ENCODE data around the gene TBC1D5.
"Not testable (repeated sequence)": the region's sequence is repeated elsewhere in the genome, so short reads cannot be mapped to it uniquely, and the experiment has no call there.

Gene TBC1D5

GRCh38 chr3:17742102-17742879, at the start of gene TBC1D5:
TBC1D5 (minus strand) TSS chr3:17742631; CDS start chr3:17508570, 234,061 bp downstream.
- peak; percentile 96 for DNase-seq (ENCODE audit: low spot score)

DNA sequence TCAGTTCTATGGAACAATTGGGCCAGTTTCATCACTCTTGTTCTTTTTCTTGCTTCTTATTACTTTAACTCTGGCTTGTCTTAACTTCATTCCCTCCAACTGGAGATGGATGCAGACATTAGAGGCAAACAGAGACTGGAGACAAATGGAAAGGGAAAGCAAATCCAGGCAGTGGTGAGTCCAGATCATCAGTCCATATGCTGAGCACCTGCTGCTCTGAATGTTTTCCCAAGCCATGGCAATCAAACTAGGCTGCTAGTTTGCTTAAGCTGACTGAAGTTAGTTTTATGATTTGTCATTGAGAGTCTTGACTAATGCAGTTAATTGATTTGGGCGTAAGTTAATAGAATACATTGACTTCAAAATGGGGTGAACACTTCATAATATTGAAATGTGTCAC, 41.0 kb upstream of the TBC1D5 start:
- no peak for DNase-seq (ENCODE audit: low spot score)

GRCh38 chr3:17782751-17783150, 40.3 kb upstream of the TBC1D5 start:
- no peak for DNase-seq (ENCODE audit: low spot score)

DNA sequence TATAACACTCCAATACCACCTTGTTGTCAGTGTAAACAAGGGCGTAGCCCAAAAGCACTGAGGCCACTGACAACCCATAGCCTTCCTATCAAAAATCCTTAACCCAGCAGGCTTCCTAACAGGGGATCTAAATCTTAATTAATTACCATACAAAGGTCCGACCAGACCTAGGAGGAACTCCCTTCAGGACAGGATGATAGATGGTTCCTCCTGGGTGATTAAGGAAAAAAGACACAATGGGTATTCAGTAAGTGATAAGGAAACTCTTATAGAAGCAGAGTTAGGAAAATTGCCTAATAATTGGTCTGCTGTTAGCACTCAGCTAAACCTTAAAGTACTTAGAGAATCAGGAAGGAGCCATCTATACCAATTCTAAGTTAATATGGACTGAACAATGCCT, 37.9 kb upstream of the TBC1D5 start:
- DNase-seq (ENCODE audit: low spot score) = not testable (repeated sequence)

DNA sequence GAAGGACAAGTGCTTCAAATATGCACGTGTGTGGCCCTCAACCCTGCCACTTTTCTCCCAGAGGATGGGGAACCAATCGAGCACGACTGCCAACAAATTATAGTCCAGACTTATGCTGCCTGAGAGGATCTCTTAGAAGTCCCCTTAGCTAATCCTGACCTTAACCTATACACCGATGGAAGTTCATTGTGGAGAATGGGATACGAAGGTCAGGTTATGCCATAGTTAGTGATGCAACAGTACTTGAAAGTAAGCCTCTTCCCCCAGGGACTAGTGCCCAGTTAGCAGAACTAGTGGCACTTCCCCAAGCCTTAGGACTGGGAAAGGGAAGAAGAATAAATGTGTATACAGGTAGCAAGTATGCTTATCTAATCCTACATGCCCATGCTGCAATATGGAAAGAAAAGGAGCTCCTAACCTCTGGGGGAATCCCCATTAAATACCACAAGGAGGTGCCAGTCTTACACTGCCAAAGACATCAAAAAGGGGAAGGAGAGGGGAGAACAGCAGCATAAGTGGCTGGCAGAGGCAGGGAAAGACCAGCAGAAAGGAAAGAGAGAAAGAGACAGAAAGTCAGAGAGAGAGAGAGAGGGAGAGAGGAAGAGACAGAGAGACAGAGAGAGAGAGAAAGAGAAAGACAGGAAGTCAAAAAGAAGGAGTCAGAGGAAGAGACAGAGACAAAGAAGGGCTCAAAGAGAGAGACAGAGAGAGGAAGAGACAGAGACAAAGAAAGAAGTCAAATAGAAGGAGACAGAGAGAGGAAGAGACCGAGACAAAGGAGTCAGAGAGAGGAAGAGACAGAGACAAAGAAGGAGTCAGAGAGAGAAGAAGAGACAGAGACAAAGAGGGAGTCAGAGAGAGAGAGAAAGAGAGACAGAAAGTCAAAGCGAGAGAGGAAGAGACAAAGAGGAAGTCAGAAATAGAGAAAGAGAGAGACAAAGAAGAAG, 37.1 kb upstream of the TBC1D5 start:
- DNase-seq (ENCODE audit: low spot score) = not testable (repeated sequence)

DNA sequence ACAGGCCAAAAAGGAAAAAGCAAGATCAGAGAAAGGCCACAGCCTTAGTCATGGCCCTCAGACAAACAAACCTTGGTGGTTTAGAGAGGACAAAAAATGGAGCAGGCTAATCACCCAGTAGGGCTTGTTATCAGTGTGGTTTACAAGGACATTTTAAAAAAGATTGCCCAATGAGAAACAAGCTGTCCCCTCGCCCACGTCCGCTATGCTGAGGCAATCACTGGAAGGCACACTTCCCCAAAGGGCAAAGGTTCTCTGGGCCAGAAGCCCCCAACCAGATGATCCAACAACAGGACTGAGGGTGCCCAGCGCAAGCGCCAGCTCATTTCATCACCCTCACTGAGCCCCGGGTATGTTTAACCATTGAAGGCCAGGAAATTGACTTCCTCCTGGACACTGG, 34.9 kb upstream of the TBC1D5 start:
- not testable (repeated sequence) for DNase-seq (ENCODE audit: low spot score)

DNA sequence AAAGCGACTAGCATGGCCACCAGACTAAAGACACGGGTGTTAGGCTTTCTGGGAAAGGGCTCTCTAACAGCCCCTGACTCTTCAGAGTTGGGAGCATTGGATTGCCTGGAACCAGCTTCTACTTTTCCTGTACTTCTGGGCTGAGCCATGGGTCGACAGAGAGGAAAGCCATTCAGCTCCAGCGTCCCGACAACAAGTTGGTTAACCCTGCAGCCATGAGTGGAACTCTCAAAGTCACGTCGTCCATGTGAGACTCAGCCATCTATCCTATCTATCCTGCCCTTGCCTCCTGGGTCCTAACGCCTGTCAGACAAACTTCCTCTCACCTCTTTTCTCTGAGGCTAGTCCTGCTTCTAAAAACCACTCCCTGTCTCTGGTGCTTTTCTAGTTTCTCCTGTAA, 32.6 kb upstream of the TBC1D5 start:
- no peak for DNase-seq (ENCODE audit: low spot score)

DNA sequence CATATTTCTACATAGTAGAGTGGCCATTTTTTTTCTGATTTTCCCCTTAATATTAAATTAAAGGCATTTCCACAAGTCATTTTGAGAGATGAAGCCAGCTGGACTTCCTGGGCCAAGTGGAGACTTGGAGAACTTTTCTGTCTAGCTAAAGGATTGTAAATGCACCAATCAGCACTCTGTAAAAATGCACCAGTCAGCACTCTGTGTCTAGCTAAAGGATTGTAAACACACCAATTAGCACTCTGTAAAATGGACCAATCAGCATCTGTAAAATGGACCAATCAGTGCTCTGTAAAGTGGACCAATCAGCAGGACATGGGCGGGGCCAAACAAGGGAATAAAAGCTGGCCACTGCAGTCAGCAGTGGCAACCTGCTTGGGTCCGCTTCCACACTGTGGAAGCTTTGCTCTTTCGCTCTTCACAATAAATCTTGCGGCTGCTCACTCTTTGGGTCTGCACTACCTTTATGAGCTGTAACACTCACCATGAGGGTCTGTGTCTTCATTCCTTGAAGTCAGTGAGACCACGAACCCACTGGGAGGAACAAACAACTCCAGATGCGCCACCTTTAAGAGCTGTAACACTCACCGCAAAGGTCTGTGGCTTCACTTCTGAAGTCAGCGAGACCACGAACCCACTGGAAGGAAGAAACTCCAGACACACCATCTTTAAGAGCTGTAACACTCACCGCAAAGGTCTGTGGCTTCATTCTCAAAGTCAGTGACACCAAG, 31.9 kb upstream of the TBC1D5 start:
- not testable (repeated sequence) for DNase-seq (ENCODE audit: low spot score)

DNA sequence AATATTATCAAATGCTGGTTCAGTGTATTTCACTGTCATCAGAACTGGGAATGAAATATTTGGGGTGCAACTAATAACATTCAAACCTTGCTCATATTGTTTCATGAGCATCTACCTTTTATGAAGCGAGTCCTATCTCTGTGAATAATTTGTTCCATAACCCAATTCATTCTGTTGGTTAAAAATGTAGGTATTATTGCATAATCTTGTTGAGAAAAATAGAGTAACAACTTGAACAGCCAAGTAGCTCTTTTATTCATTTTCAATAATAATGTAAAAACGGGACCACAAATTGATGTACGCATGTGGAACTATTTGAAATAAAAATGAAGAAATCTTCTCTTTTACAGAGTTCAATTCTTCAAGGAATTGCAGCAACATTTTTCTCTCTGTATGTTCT, 30.1 kb upstream of the TBC1D5 start:
- DNase-seq (ENCODE audit: low spot score) = no peak

GRCh38 chr3:17771177-17772017, 29.0 kb upstream of the TBC1D5 start:
- DNase-seq (ENCODE audit: low spot score) = no peak

DNA sequence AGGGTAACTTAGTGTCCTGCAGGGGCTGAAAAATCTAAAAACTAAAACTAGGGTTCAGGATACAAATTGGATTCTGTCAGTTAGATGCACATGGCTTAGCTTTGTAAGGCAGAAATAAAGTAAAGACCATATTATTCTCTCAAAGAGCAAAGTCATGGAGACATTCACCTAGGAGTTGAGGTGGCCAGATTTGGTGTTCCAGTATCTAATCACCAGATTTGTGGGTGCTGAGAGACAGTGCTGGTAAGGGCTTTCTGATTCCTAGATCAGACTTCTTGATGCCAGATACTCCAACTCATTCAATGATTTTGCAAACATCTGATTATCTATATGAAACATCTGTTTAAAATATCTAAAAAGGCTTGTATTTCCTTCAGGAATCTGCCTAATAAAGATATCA, 28.3 kb upstream of the TBC1D5 start:
- DNase-seq (ENCODE audit: low spot score) = no peak

- no peak for DNase-seq (ENCODE audit: low spot score)
Observed at GRCh38 chr3:17765819-17766472, 23.5 kb upstream of the TBC1D5 start.

GRCh38 chr3:17761563-17761962, 19.1 kb upstream of the TBC1D5 start:
- DNase-seq (ENCODE audit: low spot score) = no peak

DNA sequence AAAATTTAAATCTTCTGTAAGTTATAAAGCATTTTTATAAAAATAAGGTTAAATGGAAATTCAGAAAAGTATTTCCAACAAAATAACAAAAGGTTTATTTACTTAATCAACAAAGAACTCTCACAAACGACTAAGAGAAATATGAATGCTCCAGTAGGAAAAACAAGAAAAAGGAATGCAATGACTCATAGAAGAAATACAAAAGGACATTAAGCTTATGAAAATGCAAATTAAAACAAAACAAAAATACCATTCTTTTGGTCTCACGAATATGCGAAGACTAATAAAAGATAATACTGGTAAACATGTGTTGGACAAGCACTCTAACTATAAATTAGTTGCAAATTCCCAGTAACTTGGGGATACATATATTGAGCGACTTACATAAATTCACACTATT, 17.5 kb upstream of the TBC1D5 start:
- peak; percentile 24 for DNase-seq (ENCODE audit: low spot score)

- no peak for DNase-seq (ENCODE audit: low spot score)
Observed at GRCh38 chr3:17755836-17756235, 13.4 kb upstream of the TBC1D5 start.

DNA sequence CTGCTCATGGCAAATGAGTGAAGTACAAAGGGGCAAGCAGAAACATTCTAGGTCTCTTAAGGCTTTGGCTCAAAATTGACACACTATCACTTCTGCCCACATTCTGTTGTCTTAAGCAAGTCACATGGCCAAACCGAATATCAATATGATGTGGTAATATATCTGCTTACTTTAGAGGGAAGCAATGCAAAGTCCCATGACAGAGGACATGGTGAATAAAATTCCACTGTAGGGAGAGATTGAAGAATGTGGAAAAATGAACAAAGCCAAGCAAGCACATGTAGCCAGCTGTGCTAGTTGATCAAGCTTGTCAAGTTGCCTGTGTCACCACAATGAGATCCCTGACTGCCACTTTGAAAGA, 11.2 kb upstream of the TBC1D5 start:
- DNase-seq (ENCODE audit: low spot score) = no peak

DNA sequence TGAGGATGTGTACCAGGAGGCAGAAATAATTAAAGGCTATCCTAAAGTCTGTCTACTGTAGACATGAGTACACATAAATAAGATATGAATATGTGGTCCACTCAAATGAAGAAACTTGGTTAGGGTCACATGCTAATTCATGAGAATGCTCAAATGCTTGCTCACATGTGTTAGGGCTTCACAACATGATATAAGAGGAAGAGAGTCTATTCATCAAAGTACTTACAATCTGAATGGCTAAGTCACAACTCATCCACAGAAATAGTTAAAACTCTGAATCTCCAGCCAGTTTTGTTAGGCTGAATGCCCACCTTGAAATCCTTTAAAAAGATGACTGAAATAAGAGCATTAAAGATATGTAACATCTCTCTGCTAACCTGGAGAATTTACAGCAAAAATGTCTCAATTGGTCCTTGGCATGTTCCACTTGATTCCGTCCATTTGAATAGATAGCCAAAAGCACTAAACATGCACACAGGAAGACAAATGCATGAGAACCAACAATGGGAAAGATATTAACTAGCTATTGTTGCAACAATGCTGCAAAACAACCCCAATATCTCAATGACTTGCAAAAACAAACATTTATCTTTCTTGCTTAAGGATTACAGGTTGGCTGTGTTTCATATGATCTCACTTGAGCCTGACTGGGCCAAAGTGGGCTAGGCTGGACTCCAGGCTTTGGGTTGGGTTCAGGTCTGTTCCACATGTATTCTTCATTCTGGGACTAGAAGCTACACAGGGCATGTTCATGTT, 10.6 kb upstream of the TBC1D5 start:
- DNase-seq (ENCODE audit: low spot score) = no peak

DNA sequence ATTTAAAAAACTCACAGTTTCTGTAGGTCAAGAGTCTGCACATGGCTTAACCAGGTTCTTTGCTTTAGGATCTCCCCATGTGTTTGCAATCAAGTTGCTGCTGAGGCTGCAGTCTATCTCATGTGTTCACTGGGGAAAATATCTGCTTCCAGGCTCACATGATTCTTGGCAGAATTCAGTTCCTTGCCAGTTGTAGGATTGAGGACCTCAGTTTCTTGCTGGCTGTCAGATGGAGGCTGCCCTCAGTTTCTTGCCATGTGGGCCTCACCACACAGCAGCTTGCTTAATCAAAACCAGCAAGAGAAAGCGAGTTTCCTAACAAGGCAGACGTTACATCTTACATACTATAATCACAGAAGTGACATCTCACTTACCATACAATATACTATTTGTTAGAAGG, 10.0 kb upstream of the TBC1D5 start:
- no peak for DNase-seq (ENCODE audit: low spot score)

DNA sequence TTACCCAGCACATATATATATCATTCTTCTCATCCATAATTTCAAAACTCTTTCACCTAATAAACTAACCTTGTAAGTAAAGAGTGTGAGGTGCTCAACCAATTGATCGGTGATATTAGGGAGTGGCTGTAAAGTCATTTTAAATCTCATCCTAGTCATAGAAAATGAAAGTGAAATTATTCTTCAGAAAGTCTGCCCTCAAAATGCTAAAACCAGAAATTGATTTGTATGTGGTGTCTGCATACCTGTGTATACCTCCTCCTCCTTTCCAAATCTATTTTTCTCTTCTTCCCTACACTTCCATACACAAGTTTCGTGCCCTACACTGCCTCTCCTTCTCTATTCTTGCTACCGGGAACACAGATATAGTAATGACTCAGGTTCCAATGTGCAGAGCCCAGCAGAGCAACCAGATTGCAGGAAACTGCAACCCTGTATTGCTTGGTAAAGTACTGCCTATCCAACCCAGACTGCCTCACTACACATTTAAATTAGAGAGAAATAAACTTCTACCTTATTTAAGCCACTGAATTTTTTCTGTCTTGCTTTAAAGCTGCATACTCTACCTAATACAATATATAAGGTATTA, 7.4 kb upstream of the TBC1D5 start:
- no peak for DNase-seq (ENCODE audit: low spot score)

DNA sequence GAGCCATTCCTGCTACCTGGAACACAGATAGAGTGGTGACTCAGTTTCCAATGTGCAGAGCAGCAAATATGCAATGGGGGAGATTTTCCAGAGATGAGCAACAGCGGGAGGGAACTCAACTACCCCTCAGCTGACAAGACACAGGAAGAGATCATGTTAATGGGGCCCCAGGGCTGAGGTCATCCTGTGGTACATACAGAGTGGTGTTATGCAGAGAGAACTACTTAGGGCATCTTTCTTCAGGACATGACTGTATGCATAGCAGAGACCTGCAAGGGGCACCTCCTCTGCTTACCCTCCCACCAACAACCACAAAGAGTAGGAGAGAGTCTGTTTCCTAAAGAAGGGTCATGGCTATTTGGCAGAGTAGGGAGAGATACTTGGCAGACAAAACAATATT, 6.8 kb upstream of the TBC1D5 start:
- DNase-seq (ENCODE audit: low spot score) = no peak

Data from globus pallidus (tissue), 1 donor.